ENCODE results near the gene RABGAP1L.

DNA sequence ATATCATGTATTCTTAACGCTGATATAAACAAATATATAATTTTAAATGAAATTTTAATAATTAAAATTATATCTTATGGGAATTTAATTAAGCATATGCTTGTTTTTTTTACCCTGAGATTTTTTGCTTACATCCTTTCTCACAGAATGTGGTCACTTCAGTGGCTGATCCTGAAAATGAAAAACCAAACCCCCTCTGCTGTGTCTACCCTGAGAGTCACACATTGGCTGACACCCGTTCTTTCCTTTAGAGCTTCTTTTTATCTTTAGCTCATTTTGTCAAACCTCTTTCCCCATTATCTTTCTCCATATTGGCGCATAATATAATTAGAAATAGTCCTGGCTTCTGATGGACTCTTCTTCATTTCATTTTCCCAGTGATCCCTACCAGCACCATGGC is 829.7 kb downstream of the RABGAP1L start:
- TF ChIP-seq, protein P1, sequence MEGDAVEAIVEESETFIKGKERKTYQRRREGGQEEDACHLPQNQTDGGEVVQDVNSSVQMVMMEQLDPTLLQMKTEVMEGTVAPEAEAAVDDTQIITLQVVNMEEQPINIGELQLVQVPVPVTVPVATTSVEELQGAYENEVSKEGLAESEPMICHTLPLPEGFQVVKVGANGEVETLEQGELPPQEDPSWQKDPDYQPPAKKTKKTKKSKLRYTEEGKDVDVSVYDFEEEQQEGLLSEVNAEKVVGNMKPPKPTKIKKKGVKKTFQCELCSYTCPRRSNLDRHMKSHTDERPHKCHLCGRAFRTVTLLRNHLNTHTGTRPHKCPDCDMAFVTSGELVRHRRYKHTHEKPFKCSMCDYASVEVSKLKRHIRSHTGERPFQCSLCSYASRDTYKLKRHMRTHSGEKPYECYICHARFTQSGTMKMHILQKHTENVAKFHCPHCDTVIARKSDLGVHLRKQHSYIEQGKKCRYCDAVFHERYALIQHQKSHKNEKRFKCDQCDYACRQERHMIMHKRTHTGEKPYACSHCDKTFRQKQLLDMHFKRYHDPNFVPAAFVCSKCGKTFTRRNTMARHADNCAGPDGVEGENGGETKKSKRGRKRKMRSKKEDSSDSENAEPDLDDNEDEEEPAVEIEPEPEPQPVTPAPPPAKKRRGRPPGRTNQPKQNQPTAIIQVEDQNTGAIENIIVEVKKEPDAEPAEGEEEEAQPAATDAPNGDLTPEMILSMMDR (IDR thresholded peaks at IDR 0.05): no peak
- no peak for TF ChIP-seq POLR2A (IDR thresholded peaks at IDR 0.05)

Data from body of pancreas (tissue), 4 donors.